Tibial nerve (tissue), 4 donors: ENCODE data around the gene ANKRD18B. TPM values are rescaled to one million over a fixed set of nuclear protein-coding genes. Genes with fewer than 3 reads are reported as not detected.
A peak's percentile ranks its signal among the peaks of the same experiment; 100 is the strongest.
"Not testable (repeated sequence)": the region's sequence is repeated elsewhere in the genome, so short reads cannot be mapped to it uniquely, and the experiment has no call there.

ENCODE experiments used
- DNase-seq, 2 donors: peaks; one replicate each; pipeline ENCODE4 v3.0.0-alpha.2; 2019; ENCODE audit warnings: low spot score in 2 of 2
- H3K27ac ChIP-seq, 4 donors: fragments of 200-600 bp; sonication (generic) in 3 of 4; one replicate each; pipeline ENCODE4 v1.5.1; 2017 to 2019; ENCODE audit warnings: mild to moderate bottlenecking in 1 of 4
- H3K27me3 ChIP-seq, 2 donors: fragments of 200-600 bp; sonication (generic) in 1 of 2; one replicate each; pipeline versions ENCODE4 v1.5.1 to v1.6.0; 2017 to 2019
- H3K36me3 ChIP-seq, 3 donors: fragments of 200-600 bp; sonication (generic); one replicate each; pipeline ENCODE4 v1.5.1; 2018 to 2019
- H3K4me1 ChIP-seq, 4 donors: fragments of 200-600 bp; sonication (generic) in 3 of 4; one replicate each; pipeline ENCODE4 v1.5.1; 2017 to 2019
- H3K4me3 ChIP-seq, 4 donors: fragments of 200-600 bp; sonication (generic) in 3 of 4; one replicate each; pipeline ENCODE4 v1.5.1; 2017 to 2019; ENCODE audit warnings: mild to moderate bottlenecking in 1 of 4, moderate library complexity in 1 of 4
- H3K9me3 ChIP-seq, 4 donors: fragments of 200-600 bp; sonication (generic) in 3 of 4; one replicate each; pipeline ENCODE4 v1.5.1; 2017 to 2019
- CTCF ChIP-seq, 5 experiments: fragments of 200-600 bp in 3 of 5; fragments of 450-650 bp in 2 of 5; sonication (generic) in 3 of 5; IDR thresholded peaks; one replicate each; pipeline ENCODE4 v1.5.1; 2016 to 2019; ENCODE audit warnings: antibody characterized with exemption in 5 of 5, mild to moderate bottlenecking in 3 of 5, moderate library complexity in 2 of 5
- EP300 ChIP-seq, 2 donors: sonication (generic); formaldehyde crosslinking; IDR thresholded peaks; one replicate each; pipeline ENCODE4 v1.6.1; 2017; ENCODE audit warnings: antibody characterized with exemption in 2 of 2, mild to moderate bottlenecking in 1 of 2
- POLR2A ChIP-seq, 2 donors: fragments of 450-650 bp; IDR thresholded peaks; one replicate each; pipeline ENCODE4 v1.6.1; 2017; ENCODE audit warnings: antibody characterized with exemption in 2 of 2, mild to moderate bottlenecking in 2 of 2, moderate library complexity in 2 of 2
- WGBS, 2 donors: methylation state at CpG; one replicate each; pipeline ENCODE4 v1.1.5; 2018; 5-methylcytosine and 5-hydroxymethylcytosine counted together
- total RNA-seq, 4 donors: library from RNA; depleted of rRNA; stranded (reverse); fragments of >200 nt; gene quantifications; one replicate each; pipeline ENCODE4 v1.1.0, GENCODE V29; 2016

ANKRD18B gene
- total RNA-seq, result not detected

DNA sequence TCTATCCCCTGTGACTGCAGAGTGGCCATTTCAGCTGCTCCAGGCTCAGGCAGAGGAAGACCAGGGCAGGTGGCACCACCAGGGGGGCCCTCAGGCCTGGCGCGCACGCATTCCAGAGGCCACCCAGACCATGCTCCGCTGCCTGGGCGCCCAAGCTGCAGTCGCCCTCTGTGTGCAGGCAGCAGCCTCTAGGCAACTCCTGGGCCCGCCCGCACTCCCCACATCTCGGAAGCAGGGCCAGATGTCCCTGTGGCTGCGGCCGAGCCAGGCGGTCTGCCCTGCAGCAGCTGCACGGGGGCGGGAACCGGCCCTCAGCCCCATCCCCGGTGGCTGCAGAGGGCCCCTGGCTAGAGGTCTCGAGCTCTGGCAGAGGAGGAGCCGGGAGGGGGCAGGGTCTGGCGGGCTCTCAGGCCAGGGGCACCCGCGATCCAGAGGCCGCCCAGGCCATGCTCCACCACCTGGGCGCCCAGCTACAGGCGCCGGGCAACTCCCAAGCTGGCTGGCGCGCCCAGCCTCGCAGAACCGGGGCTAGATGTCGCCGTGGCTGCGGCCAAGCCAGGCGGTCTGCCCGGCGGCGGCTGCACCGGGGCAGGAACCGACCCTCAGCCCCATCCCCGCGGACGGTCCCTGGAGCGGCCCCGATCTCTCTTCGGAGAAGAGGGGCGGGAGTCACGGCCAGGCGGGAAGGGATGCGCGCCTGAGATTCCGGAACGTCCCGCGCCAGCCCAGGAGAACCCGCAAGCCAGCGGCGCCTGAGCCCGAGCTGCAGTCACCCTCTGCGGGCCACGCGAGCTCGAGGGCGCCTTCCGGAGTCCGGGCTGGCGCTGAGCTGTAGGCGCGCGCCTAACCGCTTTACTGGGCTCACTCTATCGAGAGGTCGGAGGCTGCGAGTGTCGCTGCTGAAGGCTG is at the start of gene ANKRD18B:
TSS of gene ANKRD18B (plus strand) at position 855 of the 909 bp plus-strand sequence. CDS start 239 bp downstream, outside the sequence.
- Histone ChIP-seq H3K4me1 (peaks cover 0 to 15% (median 8%) of the 10 kb centered on the region in 4 donors), H3K4me3 (peak within 1 kb of the TSS; percentile 1 to 38 (median 28)), H3K27me3 (peaks cover 0 to 77% of the 10 kb centered on the region in 2 donors)
- not testable (repeated sequence) for H3K9me3 ChIP-seq, DNase-seq, H3K36me3 ChIP-seq, H3K27ac ChIP-seq
- 5 to 7% methylated on average over 19 to 46 of the region's 73 CpGs for WGBS, 2 donors

DNA sequence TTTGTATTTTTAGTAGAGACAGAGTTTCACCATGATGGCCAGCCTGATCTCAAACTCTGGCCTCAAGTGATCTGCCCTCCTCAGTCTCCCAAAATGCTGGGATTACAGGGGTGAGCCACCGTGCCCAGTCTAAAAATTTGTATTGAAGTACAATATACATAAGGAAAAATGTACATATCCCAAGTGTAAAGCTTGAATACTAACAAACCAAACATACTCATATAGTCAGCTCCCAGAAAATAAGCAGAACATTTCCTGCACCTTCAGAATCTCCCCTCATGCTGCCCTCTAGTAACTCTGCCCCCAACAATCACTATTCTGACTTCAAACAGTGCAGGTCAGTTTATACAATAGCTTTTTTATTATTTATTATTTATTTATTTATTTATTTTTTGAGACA is 48.7 kb upstream of the ANKRD18B start:
- WGBS, 2 donors, result 83 to 96% methylated on average over 1 of the region's 1 CpG
- H3K27ac ChIP-seq, result no peak overlapping the region
- TF ChIP-seq CTCF (IDR thresholded peaks at IDR 0.05) (no peak), EP300 (IDR thresholded peaks at IDR 0.05) (no peak), POLR2A (IDR thresholded peaks at IDR 0.05) (no peak)
- peaks cover 0 to 23% (median 13%) of the 10 kb centered on the region in 4 donors for H3K4me1 ChIP-seq
- H3K27me3 ChIP-seq, result no peaks in the 10 kb centered on the region
- no peak for DNase-seq
- no peaks in the 10 kb centered on the region for H3K9me3 ChIP-seq
- no peak overlapping the region for H3K4me3 ChIP-seq
- peaks cover 0 to 40% (median 0%) of the 10 kb centered on the region in 3 donors for H3K36me3 ChIP-seq

GRCh38 chr9:33476503-33476902 is 47.5 kb upstream of the ANKRD18B start:
- WGBS, 2 donors, result 93 to 95% methylated on average over 10 of the region's 10 CpGs
- Histone ChIP-seq H3K4me1 (peaks cover 0 to 23% (median 13%) of the 10 kb centered on the region in 4 donors), H3K9me3 (no peaks in the 10 kb centered on the region), H3K4me3 (no peak overlapping the region), H3K36me3 (peaks cover 0 to 29% (median 0%) of the 10 kb centered on the region in 3 donors), H3K27me3 (no peaks in the 10 kb centered on the region), H3K27ac (no peak overlapping the region)
- no peak for DNase-seq
- no peak for TF ChIP-seq POLR2A (IDR thresholded peaks at IDR 0.05)
- TF ChIP-seq CTCF (IDR thresholded peaks at IDR 0.05), result no peak
- no peak for TF ChIP-seq EP300 (IDR thresholded peaks at IDR 0.05)

DNA sequence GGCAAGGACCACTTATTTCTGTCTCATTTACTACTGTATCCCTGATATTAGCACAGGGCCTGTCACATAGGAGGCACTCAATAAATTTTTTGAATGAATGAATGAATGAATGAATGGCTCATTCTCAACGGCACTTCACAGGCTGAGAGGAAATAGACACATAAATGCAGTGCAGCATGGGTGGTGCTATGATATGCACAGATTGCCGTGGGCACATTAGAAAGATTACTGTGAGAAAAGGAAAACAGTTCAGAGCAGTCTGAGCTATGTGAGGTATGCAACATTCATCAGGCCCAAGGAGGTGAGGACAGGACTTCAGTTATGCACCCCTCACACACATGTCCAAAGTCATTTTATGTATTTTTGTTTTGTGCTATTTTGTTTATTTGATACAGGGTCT is 43.9 kb upstream of the ANKRD18B start:
- H3K9me3 ChIP-seq, result no peaks in the 10 kb centered on the region
- no peak overlapping the region for H3K4me3 ChIP-seq
- no peak for DNase-seq
- WGBS, 2 donors, result 49 to 58% methylated on average over 2 of the region's 2 CpGs
- no peak overlapping the region for H3K27ac ChIP-seq
- no peaks in the 10 kb centered on the region for H3K4me1 ChIP-seq
- TF ChIP-seq CTCF (IDR thresholded peaks at IDR 0.05) (no peak), POLR2A (IDR thresholded peaks at IDR 0.05) (no peak), EP300 (IDR thresholded peaks at IDR 0.05) (no peak)
- peaks cover 0 to 22% (median 0%) of the 10 kb centered on the region in 3 donors for H3K36me3 ChIP-seq
- no peaks in the 10 kb centered on the region for H3K27me3 ChIP-seq

GRCh38 chr9:33480976-33481375 is 43.1 kb upstream of the ANKRD18B start:
- no peak overlapping the region for H3K4me3 ChIP-seq
- H3K27ac ChIP-seq, result no peak overlapping the region
- no peak for DNase-seq
- no peaks in the 10 kb centered on the region for H3K27me3 ChIP-seq
- H3K9me3 ChIP-seq, result no peaks in the 10 kb centered on the region
- H3K36me3 ChIP-seq, result peaks cover 0 to 22% (median 0%) of the 10 kb centered on the region in 3 donors
- TF ChIP-seq CTCF (IDR thresholded peaks at IDR 0.05) (no peak), EP300 (IDR thresholded peaks at IDR 0.05) (no peak), POLR2A (IDR thresholded peaks at IDR 0.05) (no peak)
- WGBS, 2 donors, result 92 to 98% methylated on average over 6 of the region's 6 CpGs
- H3K4me1 ChIP-seq, result no peaks in the 10 kb centered on the region

GRCh38 chr9:33485312-33485711 is 38.7 kb upstream of the ANKRD18B start:
- not testable (repeated sequence) for H3K27ac ChIP-seq, H3K27me3 ChIP-seq, DNase-seq, H3K9me3 ChIP-seq, H3K4me1 ChIP-seq, H3K4me3 ChIP-seq, H3K36me3 ChIP-seq
